Fibroblast of gingiva (primary cell): ENCODE results near the gene ZNF540.
A peak's percentile ranks its signal among the peaks of the same experiment; 100 is the strongest.
"Not testable (repeated sequence)": the region's sequence is repeated elsewhere in the genome, so short reads cannot be mapped to it uniquely, and the experiment has no call there.

Experiments used
- DNase-seq: peaks from one replicate; pipeline ENCODE4 v3.0.0-alpha.2; 2011; ENCODE audit warnings: low read depth

ZNF540 gene

DNA sequence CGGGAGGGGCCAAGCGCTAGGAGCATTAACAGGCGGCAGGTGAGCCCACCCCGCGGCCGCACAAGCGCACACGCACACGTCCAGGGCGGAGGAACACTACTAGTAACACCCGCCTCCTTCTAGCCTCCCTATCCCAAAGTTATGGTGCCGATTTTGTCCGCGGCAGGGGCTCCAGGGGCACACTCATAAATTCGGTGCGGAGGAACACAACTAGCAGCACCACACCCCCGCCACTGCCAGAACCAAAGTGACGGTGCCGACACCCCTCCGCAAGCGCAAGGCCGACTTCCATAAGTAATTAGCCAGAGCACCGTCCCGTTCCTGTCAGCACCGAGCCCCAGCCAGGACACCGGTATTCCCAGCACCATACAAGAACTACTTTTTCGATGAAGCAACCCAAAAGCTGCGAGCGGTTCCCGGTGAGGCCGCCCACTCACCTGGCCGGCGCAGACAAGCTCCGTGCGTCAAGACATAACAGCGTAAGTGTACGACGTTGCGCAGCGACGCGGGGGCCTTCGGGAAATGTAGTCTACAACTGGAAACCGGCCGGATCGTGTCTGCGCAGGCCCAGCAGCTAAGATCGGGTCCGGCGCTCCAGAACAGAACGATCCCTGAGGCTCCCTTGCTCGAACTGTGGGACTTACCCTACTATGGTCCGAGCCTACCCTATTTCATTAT is at the start of gene ZNF540, which contains the start of gene ZNF571:
TSS of gene ZNF540 (plus strand) at position 573 of the 678 bp plus-strand sequence. CDS start 3,572 bp downstream, outside the sequence.
TSS of gene ZNF571 (minus strand) at position 489 of the 678 bp plus-strand sequence. CDS start 8,116 bp downstream, outside the sequence.
- DNase-seq, result peak; percentile 93

DNA sequence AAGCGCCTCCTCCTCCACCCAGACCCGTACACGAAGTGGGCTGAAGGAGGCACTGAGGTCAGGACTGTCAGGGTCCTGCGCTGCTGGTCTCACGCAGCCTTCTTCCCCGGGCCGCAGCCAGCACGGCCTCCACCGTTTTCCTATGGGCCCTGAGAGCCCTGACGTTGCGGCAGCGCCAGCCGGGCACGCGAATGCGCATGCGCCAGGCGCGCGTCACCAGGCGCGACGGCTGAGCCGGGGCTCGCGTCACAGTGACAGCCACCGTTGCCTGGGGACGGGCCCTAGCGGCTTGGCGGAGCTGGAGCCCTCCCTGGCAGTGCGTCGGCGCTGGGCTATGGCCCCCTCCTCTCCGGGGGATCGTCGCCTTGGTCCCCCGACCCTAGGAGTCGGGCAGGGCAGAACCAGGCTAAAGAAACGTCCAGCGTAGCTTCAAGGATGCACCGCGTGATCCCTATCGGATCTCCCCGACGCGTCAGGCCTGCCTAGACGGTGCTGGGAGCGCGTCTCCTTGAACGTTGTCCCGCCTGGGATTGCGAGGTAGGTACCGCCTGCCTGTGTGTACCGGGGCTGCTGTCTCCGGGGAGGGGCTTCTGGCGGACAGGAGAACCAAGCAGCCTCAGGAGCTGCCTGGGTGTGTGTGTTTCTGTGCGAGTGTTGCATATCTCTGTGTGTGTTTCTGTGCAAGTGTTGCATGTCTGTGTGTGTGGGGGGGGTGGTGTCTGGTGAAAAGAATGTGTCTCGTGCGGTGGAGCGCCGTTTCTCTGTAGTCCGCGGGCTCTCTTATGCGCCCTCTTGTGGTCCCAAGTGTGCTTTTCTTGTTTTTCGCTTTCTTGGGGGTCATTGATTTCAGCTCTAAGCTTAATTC is 43.3 kb upstream of the ZNF540 start:
- peak; percentile 67 for DNase-seq

DNA sequence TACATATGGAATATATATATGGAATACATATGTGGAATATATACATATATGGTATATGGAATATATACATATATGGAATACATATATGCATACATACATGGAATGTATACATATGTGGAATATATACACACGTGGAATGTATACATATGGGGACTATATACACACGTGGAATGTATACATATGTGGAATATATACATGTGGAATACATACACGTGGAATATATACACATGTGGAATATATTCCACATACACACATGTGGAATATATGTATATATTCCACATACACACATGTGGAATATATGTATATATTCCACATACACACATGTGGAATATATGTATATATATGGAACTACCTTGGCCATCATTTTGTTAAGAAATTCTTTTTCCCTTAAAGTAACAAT is 31.2 kb upstream of the ZNF540 start:
- DNase-seq, result no peak

DNA sequence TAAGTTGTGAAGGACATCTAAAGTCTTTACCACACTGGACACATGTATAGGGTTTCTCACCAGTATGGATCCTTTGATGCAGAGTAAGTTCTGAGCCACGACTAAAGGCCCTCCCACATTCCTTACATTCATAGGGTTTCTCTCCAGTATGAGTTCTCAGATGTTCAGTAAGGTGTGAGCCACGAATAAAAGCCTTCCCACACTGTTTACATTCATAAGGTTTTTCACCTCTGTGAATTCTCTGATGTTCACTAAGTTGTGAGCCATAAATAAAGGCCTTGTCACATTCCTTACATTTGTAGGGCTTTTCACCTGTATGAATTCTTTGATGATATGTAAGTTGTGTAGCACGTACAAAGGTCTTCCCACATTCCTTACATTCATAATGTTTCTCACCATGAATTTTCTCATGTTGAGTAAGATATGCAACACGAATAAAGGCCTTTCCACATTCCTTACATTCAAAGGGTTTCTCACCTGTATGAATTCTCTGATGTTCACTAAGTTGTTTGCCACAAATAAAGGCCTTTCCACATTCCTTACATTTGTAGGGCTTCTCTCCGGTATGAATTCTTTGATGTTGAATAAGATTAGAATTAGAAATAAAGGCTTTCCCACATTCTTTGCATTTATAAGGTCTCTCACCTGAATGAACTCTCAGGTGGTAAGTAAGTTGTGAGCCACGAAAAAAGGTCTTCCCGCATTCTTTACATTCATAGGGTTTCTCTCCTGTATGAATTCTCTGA is 29.9 kb upstream of the ZNF540 start:
- no peak for DNase-seq

DNA sequence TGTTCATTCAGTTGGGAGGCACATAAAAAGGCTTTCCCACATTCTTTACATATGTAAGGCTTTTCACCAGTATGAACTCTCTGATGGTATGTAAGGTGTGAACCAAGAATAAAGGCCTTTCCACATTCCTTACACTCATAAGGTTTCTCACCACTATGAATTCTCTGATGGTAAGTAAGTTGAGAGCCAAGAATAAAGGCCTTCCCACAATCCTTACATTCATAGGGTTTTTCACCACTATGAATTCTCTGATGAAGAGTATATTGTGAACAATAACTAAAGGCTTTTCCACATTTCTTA is 29.4 kb upstream of the ZNF540 start:
- DNase-seq, result no peak

DNA sequence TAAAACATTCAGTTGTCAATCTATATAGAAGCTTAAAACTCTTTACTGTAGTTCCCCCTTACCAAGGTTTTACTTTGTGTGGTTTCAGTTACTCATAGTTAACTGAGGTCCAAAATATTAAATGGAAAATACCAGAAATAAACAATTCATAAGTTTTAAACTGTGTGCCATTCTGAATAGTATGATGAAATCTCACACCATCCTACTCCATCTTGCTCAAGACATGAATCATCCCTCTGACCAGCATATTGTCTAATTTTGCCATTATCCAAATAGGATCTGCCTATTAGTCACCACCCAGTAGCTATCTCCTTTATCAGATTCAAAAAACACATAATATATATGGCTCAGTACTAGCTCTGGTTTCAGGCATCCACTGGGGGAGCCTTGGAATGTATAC is 22.5 kb upstream of the ZNF540 start:
- DNase-seq, result peak; percentile 39

DNA sequence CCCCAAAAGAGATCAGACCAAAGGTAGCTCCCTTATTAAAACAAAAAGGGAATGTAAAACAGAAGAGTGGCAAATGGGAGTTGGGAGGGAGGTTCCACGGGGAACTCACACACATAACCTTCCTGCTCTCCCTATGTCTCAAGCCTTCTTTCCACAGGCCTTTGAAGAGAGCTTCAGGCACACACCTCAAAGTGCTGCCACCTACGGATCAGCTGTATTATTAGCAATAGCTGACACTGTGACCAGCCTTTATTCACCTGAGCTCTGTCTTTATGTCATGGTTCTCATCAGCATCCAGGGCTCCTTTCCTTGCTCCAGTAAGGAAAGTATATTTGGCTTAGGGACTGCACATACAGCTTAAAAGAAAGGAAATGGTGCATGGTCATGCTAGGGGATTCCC is 11.3 kb upstream of the ZNF540 start:
- DNase-seq, result no peak

DNA sequence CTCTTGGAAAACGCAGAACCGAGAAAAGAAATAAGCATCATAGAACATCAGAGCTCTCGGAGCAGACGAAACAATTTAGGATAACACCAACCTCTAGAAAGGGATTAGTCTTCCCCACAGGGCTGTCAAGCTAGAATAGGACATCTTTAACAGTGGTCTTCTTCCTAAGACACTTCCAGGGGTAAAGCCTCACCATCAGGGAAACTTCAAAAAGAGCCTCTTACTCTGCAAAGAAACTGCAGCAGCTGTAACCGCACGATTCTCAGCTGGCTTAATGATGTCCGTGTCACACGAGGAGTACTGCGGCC is 726 bp upstream of the ZNF540 start:
- no peak for DNase-seq

DNA sequence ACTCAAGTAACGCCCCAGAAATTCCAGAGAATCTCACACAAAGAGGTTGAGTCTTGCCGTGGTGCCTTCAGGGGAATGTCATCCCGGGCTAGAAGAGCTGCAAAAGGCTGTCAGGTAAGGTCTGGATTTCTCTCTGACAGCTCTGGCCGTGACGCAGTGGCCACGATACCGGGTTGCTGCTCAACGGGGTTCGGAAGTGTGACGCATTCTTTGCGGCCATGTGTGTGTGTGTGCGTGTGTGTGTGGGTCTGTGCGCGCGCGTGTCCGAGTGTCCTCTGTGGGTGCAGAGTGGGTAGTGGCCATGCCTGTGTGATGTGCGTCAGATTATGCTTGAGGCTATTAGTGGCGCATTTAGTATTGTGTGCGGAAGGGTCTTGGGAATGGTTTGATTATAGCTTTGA is 306 bp downstream of the ZNF540 start:
- DNase-seq, result peak; percentile 61

DNA sequence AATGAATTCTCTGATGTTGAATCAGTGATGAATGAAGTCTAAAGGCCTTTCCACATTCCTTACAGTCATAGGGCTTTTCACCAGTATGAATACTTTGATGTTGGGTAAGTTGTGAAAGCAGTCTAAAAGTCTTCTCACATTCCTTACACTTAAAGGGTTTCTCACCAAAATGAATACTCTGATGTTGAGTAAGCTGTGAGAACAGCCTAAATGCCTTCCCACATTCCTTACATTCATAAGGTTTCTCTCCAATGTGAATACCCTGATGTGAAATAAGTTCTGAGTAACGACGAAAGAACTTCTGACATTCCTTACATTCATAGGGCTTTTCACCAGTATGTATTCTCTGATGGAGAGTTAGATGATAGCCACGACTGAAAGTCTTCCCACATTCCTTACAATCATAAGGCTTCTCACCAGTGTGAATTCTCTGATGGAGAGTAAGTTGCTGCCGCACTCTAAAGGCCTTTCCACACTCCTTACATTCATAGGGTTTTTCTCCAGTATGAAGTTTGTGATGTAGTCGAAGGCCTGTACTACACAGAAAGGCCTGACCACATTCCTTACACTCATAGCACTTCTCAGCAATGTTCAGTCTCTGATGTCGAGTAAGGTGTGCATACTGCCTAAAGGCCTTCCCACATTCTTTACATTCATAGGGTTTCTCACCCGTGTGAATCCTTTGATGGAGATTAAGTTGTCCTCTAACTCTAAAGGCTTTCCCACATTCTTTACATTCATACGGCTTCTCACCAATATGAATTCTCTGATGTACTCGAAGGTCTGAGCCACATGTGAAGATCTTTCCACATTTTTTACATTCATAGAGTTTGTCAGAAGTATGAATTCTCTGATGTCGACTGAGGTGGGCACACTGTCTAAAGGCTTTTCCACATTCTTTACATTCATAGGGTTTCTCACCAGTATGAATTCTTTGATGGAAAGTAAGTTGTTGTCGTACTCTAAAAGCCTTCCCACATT is 40.7 kb downstream of the ZNF540 start:
- no peak for DNase-seq

DNA sequence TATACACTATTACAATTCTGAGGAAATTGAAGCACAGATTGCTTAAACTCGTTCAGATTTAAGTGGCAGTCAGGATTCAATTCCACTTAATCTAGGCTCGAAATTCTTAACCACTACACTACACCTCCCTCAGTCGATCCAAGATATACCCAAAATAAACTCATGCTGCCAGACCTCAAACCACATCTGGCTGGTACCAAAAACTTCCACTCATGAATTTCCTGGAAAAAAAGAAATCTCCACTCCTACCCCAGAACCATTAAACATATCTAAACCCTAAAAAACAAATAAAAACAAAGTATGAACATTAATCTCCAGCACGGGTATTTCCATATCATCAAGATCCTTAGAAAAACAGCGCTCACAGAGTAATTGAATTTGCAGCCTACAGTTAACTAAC is 59.4 kb downstream of the ZNF540 start:
- DNase-seq, result no peak

DNA sequence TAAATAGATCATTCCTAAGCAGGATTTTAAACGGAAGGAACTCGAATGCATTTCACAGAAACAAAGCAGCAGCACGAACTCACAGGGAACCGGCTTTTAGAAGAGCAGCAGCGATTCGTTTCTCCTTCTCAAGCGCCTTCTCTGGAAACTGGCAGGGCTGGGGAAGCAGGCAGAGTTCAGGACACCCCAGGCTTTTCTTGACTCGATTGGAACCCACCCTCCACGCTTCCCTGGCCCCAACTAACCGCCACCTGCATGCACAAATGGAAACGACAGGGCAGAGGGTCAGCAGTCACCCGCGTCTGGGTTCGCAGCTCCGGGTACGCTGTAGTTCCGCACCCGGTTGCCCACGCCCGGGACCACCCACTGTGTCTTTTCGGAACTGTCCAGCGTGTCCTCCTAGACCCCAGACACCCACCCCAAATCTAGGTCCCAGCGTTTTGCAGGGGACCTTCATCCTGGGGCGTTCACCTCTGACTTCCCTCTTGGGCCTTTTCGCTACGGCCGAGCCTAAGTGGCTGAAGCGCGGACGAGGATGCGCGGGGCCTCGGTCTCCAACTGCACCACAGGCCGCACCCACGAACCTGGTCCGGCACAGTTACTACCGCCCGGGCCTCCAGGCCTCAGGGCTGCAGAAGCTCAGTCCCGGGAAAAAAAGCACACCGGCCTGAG is 60.1 kb downstream of the ZNF540 start:
- peak; percentile 50 for DNase-seq

DNA sequence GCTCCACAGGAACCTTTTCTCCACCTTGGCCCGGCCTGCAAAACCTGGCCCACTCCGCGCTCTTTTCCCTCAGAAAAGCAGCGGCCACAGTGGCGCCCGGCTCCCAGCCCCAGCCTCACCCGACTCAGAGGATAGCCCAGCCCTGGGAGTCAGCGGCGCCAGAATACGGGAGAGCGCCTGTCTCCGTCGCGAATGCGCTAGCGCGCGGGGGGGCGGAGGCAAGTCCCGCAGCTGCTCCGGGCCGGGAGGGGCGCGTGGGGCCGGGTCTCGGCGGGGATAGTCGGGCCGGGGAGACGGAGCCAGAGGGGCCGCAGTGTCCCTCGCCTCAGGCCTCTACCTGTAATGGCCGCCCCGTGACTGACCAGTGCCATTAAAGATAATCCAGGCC is 60.6 kb downstream of the ZNF540 start, which contains the start of gene ZFP30:
TSS of gene ZFP30 (minus strand) at position 165 of the 388 bp plus-strand sequence. CDS start 7,643 bp downstream, outside the sequence.
- peak; percentile 58 for DNase-seq

DNA sequence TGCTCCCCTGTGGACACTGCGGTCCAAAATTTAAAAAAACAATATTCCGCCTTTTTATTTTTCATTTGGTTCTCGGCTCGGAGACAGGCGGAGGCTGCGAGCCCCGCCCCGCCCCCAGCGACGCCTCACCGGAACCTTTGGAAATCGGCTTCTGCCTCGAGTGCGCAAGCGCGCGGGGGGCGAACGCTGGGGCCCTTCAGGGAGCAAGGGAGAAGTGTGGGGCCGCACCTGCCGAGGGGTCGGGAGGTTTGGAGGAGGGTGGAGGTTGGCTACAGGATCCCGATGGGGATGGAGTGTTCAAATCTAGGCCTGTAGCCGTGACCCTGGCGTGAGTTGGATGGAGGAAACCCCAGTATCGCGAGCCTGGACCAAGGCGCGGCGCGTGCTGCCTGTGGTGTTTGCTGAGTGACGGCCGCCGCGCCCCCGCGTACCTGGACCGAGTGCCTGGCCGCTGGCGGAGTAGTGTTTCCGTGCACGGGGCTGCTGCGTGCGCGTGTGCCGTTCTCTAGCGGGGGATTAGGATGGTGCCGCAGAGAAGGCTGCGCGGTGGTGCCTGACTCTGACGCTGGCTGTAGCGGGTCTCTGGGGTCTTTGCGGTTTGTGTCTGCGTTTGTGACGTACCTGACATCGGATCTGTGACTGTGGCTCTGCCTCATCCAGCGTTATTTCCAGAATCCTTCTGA is 61.2 kb downstream of the ZNF540 start:
- peak; percentile 70 for DNase-seq

DNA sequence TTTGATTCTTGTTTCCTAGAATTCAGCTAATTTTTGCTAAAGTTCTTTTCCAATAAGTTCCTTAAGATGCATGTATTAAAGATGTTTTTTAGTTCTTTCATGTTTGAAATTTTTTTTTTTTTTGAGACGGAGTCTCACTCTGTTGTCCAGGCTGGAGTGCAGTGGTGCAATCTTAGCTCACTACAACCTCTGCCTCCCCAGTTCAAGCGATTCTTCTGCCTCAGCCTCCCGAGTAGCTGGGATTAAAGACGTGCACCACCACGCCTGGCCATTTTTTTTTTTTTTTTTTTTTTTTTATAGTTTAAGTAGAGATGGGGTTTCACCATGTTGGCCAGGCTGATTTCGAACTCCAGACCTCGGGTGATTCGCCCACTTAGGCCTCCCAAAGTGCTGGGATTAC is 62.5 kb downstream of the ZNF540 start:
- not testable (repeated sequence) for DNase-seq
